H1 (cell line): ENCODE measurements around the gene WWC1.

Source experiments
- ASH2L ChIP-seq: fragments of 200-600, 300-600 bp; sonication (generic); IDR thresholded peaks from one replicate; pipeline ENCODE4 v1.7.1; 2017; ENCODE audit warnings: low read length
- CBX5 ChIP-seq: fragments of 300-800, 300-1000 bp; sonication (generic); IDR thresholded peaks from 2 replicates; pipeline ENCODE4 v1.7.1; 2016; ENCODE audit warnings: antibody characterized with exemption, low read length, low read depth
- CTCF ChIP-seq, 3 experiments: IDR thresholded peaks; 1 replicate in 2 of 3; 2 replicates in 1 of 3; pipeline versions ENCODE4 v1.5.1 to v1.6.1; 2011; ENCODE audit warnings: low read length in 3 of 3, mild to moderate bottlenecking in 3 of 3, inconsistent platforms in 2 of 3, low read depth in 1 of 3, moderate library complexity in 1 of 3; ENCODE audit not compliant: insufficient read depth in 1 of 3; ENCODE audit errors: control extremely low read depth in 1 of 3
- GABPA ChIP-seq: IDR thresholded peaks from 2 replicates; pipeline ENCODE4 v1.6.1; 2011; ENCODE audit warnings: mild to moderate bottlenecking, low read length, moderate library complexity, borderline replicate concordance; ENCODE audit not compliant: insufficient read depth
- NANOG ChIP-seq: IDR thresholded peaks from 2 replicates; pipeline ENCODE4 v1.6.1; 2011; ENCODE audit warnings: low read length, low read depth, mild to moderate bottlenecking, inconsistent platforms; ENCODE audit not compliant: insufficient read depth, poor library complexity, severe bottlenecking
- POLR2A ChIP-seq, 2 experiments: IDR thresholded peaks; 1 replicate in 1 of 2; 2 replicates in 1 of 2; pipeline ENCODE4 v1.6.1; 2011; ENCODE audit warnings: low read depth in 2 of 2, low read length in 2 of 2, mild to moderate bottlenecking in 2 of 2; ENCODE audit errors: control extremely low read depth in 1 of 2
- POLR2AphosphoS5 ChIP-seq: IDR thresholded peaks from 2 replicates; pipeline ENCODE4 v1.6.1; 2011; ENCODE audit warnings: low read depth, low read length
- RFX5 ChIP-seq: IDR thresholded peaks from 2 replicates; pipeline ENCODE4 v1.6.1; 2011; ENCODE audit warnings: low read depth, low read length, improper control_type of control experiment, borderline replicate concordance
- SIN3A ChIP-seq, 2 experiments: IDR thresholded peaks in 1 of 2; conservative IDR thresholded peaks in 1 of 2; 2 replicates each; pipeline ENCODE4 v1.6.1; 2011 to 2012; ENCODE audit warnings: low read length in 2 of 2, improper control_type of control experiment in 1 of 2, low read depth in 1 of 2, mild to moderate bottlenecking in 1 of 2
- TAF1 ChIP-seq: IDR thresholded peaks from 2 replicates; pipeline ENCODE4 v1.6.1; 2011; ENCODE audit warnings: mild to moderate bottlenecking, low read depth, low read length
- USF2 ChIP-seq: IDR thresholded peaks from 2 replicates; pipeline ENCODE4 v1.6.1; 2011; ENCODE audit warnings: low read length, improper control_type of control experiment

DNA sequence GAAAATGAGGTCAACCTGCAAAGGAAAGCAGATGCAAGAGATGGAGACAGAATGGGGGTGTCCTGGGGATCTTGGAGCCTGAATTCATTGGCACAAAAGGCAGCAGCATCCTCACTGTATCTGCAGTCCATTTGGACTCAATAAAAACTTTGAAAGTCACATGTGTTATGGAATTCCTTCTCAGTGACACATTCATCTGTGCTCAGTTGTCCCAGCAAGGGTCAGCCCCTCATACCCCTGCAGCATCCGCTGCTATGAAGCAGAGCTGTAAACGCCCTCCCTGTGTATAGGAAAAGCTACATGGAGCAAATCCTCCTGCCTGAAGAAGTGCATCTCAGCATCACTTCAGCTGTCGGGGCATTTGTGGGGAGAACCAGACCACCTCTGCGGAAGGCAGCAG, 180.3 kb downstream of the WWC1 start:
- TF ChIP-seq NANOG (no peak), POLR2AphosphoS5 (no peak), RFX5 (no peak), TAF1 (no peak), GABPA (no peak), SIN3A (conservative IDR thresholded peaks at IDR 0.05 in 1 of 2, IDR thresholded peaks at IDR 0.05 in 1 of 2; ENCODE audit: low read depth in 1 of 2, low read length in 2 of 2) (no peak), ASH2L (no peak), POLR2A (IDR thresholded peaks at IDR 0.05; ENCODE audit: control extremely low read depth in 1 of 2, low read depth in 2 of 2, low read length in 2 of 2) (no peak), CBX5 (no peak), CTCF (IDR thresholded peaks at IDR 0.05; ENCODE audit: control extremely low read depth in 1 of 3, insufficient read depth in 1 of 3, low read depth in 1 of 3, low read length in 3 of 3) (no peak), USF2 (no peak)
